Uterus (tissue), 4 donors: Measurements from ENCODE around the gene LANCL1. TPM values are rescaled to one million over a fixed set of nuclear protein-coding genes. Genes with fewer than 3 reads are reported as not detected.

Experiments
- DNase-seq, 2 donors: peaks; one replicate each; pipeline ENCODE4 v3.0.0-alpha.2; 2019 to 2020
- H3K27ac ChIP-seq, 2 donors: fragments of 200-600 bp; sonication (generic); 1 replicate in 1 of 2; 2 replicates in 1 of 2; pipeline ENCODE4 v1.5.1; 2016 to 2018
- H3K27me3 ChIP-seq, 2 donors: fragments of 200-600 bp; sonication (generic); one replicate each; pipeline ENCODE4 v1.5.1; 2018 to 2019; ENCODE audit warnings: control low read depth in 1 of 2
- H3K36me3 ChIP-seq, 2 donors: fragments of 200-600 bp; sonication (generic); one replicate each; pipeline ENCODE4 v1.5.1; 2019; ENCODE audit warnings: control low read depth in 1 of 2
- H3K4me1 ChIP-seq, 2 donors: fragments of 200-600 bp; sonication (generic); one replicate each; pipeline ENCODE4 v1.5.1; 2018 to 2019; ENCODE audit warnings: control low read depth in 1 of 2
- H3K4me3 ChIP-seq, 2 donors: fragments of 200-600 bp; sonication (generic); 1 replicate in 1 of 2; 2 replicates in 1 of 2; pipeline ENCODE4 v1.5.1; 2018 to 2019; ENCODE audit warnings: mild to moderate bottlenecking in 1 of 2
- H3K9me3 ChIP-seq, 2 donors: fragments of 200-600 bp; sonication (generic); one replicate each; pipeline ENCODE4 v1.5.1; 2019; ENCODE audit warnings: control low read depth in 1 of 2
- POLR2A ChIP-seq, 2 donors: fragments of 450-650 bp; IDR thresholded peaks; one replicate each; pipeline ENCODE4 v1.6.1; 2016; ENCODE audit warnings: antibody characterized with exemption in 2 of 2, mild to moderate bottlenecking in 1 of 2, moderate library complexity in 1 of 2
- intact Hi-C: fragments of 100-400 bp; cut with DNase I; formaldehyde crosslinking; loops from one replicate; pipeline ENCODE4 v1.15.1; 2023; ENCODE audit warnings: low total_unique reads
- total RNA-seq, 4 donors: library from RNA; depleted of rRNA in 3 of 4; stranded (reverse); fragments of >200 nt in 3 of 4; gene quantifications; one replicate each; pipeline versions ENCODE4 v1.1.0 to v1.2.4, GENCODE V29; 2014 to 2023
- TF ChIP-seq, protein P1 (sequence below), 4 experiments: fragments of 200-600 bp in 2 of 4; fragments of 450-650 bp in 2 of 4; sonication (generic) in 2 of 4; IDR thresholded peaks; one replicate each; pipeline ENCODE4 v1.5.1; 2016 to 2019; ENCODE audit warnings: antibody characterized with exemption in 4 of 4, mild to moderate bottlenecking in 2 of 4, moderate library complexity in 1 of 4
- donor health status: DM: yes; HTN: yes; CAD: no.

The LANCL1 gene
- total RNA-seq, 4 donors from 2014 or later: 41.6 to 78.8 (median 42.0) TPM

DNA sequence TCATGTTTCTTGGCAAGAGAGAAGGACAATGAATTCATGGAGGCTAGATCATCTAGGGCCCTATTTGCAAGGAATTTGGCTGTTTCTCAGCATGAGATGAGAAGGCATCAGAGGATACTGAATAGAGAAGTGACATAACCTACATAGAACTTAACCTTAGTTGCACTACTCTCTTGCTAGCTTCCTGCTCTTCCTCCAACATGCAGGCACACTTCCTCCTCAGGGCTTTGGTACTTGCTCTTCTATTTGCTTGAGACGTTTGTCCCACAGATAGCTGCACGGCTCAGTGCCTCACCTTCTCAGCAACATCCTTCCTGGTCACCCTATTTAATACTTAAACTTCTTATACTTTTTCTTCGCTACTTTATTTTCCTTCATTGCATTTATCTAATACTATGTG is 20.0 kb upstream of the LANCL1 start:
- Histone ChIP-seq H3K4me3 (no peak overlapping the region), H3K36me3 (no peaks in the 10 kb centered on the region), H3K27ac (no peak overlapping the region), H3K27me3 (no peaks in the 10 kb centered on the region), H3K4me1 (no peaks in the 10 kb centered on the region), H3K9me3 (peaks cover 0 to 4% of the 10 kb centered on the region in 2 donors)
- DNase-seq: no peak
- intact Hi-C loops: no loop called here
- TF ChIP-seq, protein P1, sequence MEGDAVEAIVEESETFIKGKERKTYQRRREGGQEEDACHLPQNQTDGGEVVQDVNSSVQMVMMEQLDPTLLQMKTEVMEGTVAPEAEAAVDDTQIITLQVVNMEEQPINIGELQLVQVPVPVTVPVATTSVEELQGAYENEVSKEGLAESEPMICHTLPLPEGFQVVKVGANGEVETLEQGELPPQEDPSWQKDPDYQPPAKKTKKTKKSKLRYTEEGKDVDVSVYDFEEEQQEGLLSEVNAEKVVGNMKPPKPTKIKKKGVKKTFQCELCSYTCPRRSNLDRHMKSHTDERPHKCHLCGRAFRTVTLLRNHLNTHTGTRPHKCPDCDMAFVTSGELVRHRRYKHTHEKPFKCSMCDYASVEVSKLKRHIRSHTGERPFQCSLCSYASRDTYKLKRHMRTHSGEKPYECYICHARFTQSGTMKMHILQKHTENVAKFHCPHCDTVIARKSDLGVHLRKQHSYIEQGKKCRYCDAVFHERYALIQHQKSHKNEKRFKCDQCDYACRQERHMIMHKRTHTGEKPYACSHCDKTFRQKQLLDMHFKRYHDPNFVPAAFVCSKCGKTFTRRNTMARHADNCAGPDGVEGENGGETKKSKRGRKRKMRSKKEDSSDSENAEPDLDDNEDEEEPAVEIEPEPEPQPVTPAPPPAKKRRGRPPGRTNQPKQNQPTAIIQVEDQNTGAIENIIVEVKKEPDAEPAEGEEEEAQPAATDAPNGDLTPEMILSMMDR (IDR thresholded peaks at IDR 0.05): no peak
- no peak for TF ChIP-seq POLR2A (IDR thresholded peaks at IDR 0.05)

DNA sequence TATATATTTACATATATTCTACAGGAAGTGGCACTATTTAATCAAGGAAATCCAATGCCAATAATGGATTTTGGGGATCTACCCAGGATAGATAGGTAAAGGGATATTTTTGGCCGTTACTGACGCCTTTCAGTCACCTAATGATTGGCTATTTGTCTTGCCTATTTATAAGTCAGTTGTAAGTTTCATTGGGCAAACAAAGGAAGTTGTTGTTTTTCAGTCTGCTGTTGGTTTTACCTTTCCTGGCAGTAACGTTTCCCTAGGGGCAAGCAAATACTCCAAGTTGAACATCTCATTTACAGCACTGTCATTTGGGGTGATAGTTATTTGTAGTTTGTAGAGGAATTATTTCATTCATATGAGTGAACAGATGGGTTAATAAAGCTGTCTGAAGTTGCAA is 17.0 kb upstream of the LANCL1 start:
- no peaks in the 10 kb centered on the region for H3K27me3 ChIP-seq
- no peak overlapping the region for H3K27ac ChIP-seq
- H3K4me3 ChIP-seq: no peak overlapping the region
- H3K36me3 ChIP-seq: no peaks in the 10 kb centered on the region
- TF ChIP-seq POLR2A (IDR thresholded peaks at IDR 0.05): no peak
- TF ChIP-seq, protein P1 (IDR thresholded peaks at IDR 0.05): no peak
- intact Hi-C loops: no loop called here
- DNase-seq: no peak
- H3K4me1 ChIP-seq: no peaks in the 10 kb centered on the region
- H3K9me3 ChIP-seq: no peaks in the 10 kb centered on the region

DNA sequence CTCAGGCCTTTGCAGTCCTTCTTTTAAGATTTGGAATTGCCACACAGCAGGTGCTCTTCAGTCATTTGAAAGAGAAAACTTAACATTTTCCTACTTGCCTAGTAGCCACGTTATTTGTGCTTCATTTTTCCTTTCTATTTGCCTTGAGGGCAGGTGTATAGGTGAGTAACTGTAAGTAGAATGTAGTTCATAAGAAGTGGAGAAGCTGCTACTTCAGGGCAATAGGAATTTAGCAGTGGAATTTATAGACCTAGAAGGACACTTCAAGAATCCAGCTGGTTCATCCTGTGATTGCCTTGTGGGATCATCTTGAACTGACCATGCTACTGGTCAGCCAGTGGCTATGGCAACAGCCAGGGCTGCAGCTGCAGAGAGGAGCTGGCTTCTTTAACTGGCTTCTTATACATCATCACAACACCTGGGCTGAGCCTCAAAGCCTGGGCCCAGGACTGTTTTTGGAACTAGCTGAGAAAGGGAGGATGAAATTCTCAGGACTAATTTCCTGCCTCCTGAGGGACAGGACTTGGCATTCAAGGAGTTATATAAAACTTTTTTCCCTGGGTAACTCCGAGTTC is 5.1 kb upstream of the LANCL1 start:
- Histone ChIP-seq H3K27me3 (no peaks in the 10 kb centered on the region), H3K4me1 (no peaks in the 10 kb centered on the region), H3K36me3 (no peaks in the 10 kb centered on the region), H3K27ac (no peak overlapping the region), H3K4me3 (no peak overlapping the region), H3K9me3 (no peaks in the 10 kb centered on the region)
- no peak for DNase-seq
- intact Hi-C loops: no loop called here
- no peak for TF ChIP-seq POLR2A (IDR thresholded peaks at IDR 0.05)
- TF ChIP-seq, protein P1 (IDR thresholded peaks at IDR 0.05): no peak

DNA sequence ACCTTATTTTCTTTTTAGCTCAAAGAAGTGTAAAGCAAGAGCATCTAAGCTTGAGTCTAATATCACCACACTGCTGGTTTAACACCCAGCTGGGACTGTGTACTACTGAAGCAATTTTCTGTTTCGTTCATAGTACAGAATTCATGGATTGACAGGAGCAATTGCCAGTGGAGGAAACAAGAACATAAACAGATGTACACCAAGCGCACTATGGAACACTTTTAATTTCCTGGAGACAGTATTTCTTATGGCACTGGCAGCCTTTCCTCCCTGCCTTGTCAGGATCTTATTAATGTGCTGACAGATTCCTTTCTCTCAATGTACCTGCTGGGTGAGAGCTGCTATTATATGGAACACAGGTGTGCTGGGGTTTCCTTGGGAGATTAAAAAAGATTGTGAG is 4.2 kb upstream of the LANCL1 start:
- DNase-seq: no peak
- TF ChIP-seq POLR2A (IDR thresholded peaks at IDR 0.05): no peak
- TF ChIP-seq, protein P1 (IDR thresholded peaks at IDR 0.05): no peak
- Histone ChIP-seq H3K4me1 (no peaks in the 10 kb centered on the region), H3K36me3 (no peaks in the 10 kb centered on the region), H3K9me3 (no peaks in the 10 kb centered on the region), H3K4me3 (no peak overlapping the region), H3K27me3 (no peaks in the 10 kb centered on the region), H3K27ac (no peak overlapping the region)
- intact Hi-C loops: no loop called here

DNA sequence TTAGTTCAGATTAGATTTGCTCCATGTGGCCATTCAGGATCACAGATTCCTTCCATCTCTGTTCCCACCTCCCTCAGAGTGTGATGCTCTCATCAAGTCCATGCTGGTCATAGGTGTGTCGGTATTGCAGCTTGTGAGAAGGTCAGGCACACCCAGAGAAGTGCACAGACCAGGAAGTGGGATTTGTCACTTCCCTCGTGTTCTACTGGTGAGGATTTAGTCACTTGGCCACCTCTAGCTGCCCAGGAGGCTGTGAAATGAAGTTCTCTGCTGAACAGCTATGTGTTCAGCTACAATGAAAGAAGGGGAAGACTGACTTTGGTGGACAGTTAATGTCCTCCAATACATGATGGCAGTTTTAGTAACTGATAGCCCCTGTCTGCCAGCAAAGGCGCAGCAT is 3.5 kb upstream of the LANCL1 start:
- Histone ChIP-seq H3K4me1 (no peaks in the 10 kb centered on the region), H3K27me3 (no peaks in the 10 kb centered on the region), H3K4me3 (no peak overlapping the region), H3K9me3 (no peaks in the 10 kb centered on the region), H3K27ac (no peak overlapping the region), H3K36me3 (no peaks in the 10 kb centered on the region)
- intact Hi-C loops: no loop called here
- no peak for TF ChIP-seq POLR2A (IDR thresholded peaks at IDR 0.05)
- TF ChIP-seq, protein P1 (IDR thresholded peaks at IDR 0.05): no peak
- no peak for DNase-seq
